Fibroblast of lung (primary cell): ENCODE results near the gene TRPC1. TPM values are rescaled to one million over a fixed set of nuclear protein-coding genes. Genes with fewer than 3 reads are reported as not detected.

Experiments
- DNase-seq, 2 donors: peaks; one replicate each; pipeline versions ENCODE4 v3.0.0 to v3.0.0-alpha.2; 2010; ENCODE audit warnings: low read depth in 2 of 2
- H2AFZ ChIP-seq: 2 replicates; pipeline ENCODE4 v1.5.1; 2012; ENCODE audit warnings: low read length, control low read depth, inconsistent platforms
- H3K27ac ChIP-seq: 2 replicates; pipeline ENCODE4 v1.5.1; 2011; ENCODE audit warnings: low read length, control low read depth; ENCODE audit not compliant: insufficient read depth
- H3K27me3 ChIP-seq: 2 replicates; pipeline ENCODE4 v1.5.1; 2011; ENCODE audit warnings: mild to moderate bottlenecking, low read length; ENCODE audit not compliant: control insufficient read depth, insufficient read depth
- H3K36me3 ChIP-seq: 2 replicates; pipeline ENCODE4 v1.5.1; 2011; ENCODE audit warnings: low read length; ENCODE audit not compliant: control insufficient read depth, insufficient read depth
- H3K4me1 ChIP-seq: 2 replicates; pipeline ENCODE4 v1.5.1; 2011; ENCODE audit warnings: low read length; ENCODE audit not compliant: control insufficient read depth, insufficient read depth; ENCODE audit errors: extremely low read depth
- H3K4me2 ChIP-seq: 2 replicates; pipeline ENCODE4 v1.5.1; 2011; ENCODE audit warnings: low read length, control low read depth; ENCODE audit not compliant: insufficient read depth; ENCODE audit errors: extremely low read depth
- H3K4me3 ChIP-seq, 4 experiments: fragments of 200-600 bp in 1 of 4; sonication (generic) in 1 of 4; replicated peaks in 1 of 4; 2 replicates each; pipeline ENCODE4 v1.5.1; 2011 to 2016; ENCODE audit warnings: low read length in 4 of 4, low read depth in 3 of 4, mild to moderate bottlenecking in 3 of 4, control low read depth in 2 of 4, inconsistent platforms in 1 of 4, mixed read lengths in 1 of 4; ENCODE audit not compliant: insufficient read depth in 1 of 4; ENCODE audit errors: control extremely low read depth in 1 of 4
- H3K79me2 ChIP-seq: 2 replicates; pipeline ENCODE4 v1.5.1; 2012; ENCODE audit warnings: mild to moderate bottlenecking, low read length, inconsistent platforms; ENCODE audit not compliant: control insufficient read depth, insufficient read depth
- H3K9ac ChIP-seq: 2 replicates; pipeline ENCODE4 v1.5.1; 2011; ENCODE audit warnings: mild to moderate bottlenecking, low read length, control low read depth; ENCODE audit not compliant: insufficient read depth
- H3K9me3 ChIP-seq: 2 replicates; pipeline ENCODE4 v1.5.1; 2012; ENCODE audit warnings: low read depth, low read length; ENCODE audit not compliant: control insufficient read depth, insufficient read depth
- H4K20me1 ChIP-seq: 2 replicates; pipeline ENCODE4 v1.5.1; 2011; ENCODE audit warnings: low read length; ENCODE audit not compliant: control insufficient read depth, insufficient read depth; ENCODE audit errors: extremely low read depth
- CTCF ChIP-seq, 2 donors: IDR thresholded peaks in 1 of 2; conservative IDR thresholded peaks in 1 of 2; 1 replicate in 1 of 2; 2 replicates in 1 of 2; pipeline ENCODE4 v1.5.1; 2011 to 2012; ENCODE audit warnings: low read length in 2 of 2, control low read depth in 1 of 2, inconsistent platforms in 1 of 2, low read depth in 1 of 2, mild to moderate bottlenecking in 1 of 2
- EZH2 ChIP-seq: IDR thresholded peaks from 2 replicates; pipeline ENCODE4 v1.5.1; 2012; ENCODE audit warnings: low read length, control low read depth, mild to moderate bottlenecking; ENCODE audit errors: missing control alignments
- polyA plus RNA-seq, 2 donors: library from polyadenylated mRNA; depleted of rRNA in 1 of 2; stranded (reverse) in 1 of 2; unstranded in 1 of 2; fragments of >200 nt; gene quantifications; 2 replicates each; pipeline ENCODE4 v1.2.1, GENCODE V29; 2011 to 2012; ENCODE audit warnings: missing spikeins in 1 of 2
- total RNA-seq: library from RNA; depleted of rRNA; stranded (reverse); fragments of >200 nt; gene quantifications from 2 replicates; pipeline ENCODE4 v1.2.1, GENCODE V29; 2014

TRPC1 gene
- total and polyA plus RNA-seq, 2 donors (not counting 1 experiment from before 2014, with no cell fraction given), result 13.0 to 43.1 TPM

GRCh38 chr3:142690613-142691012 lies 33.2 kb upstream of the TRPC1 start:
- H3K27ac ChIP-seq, result no peak overlapping the region
- no peaks in the 10 kb centered on the region for H3K4me1 ChIP-seq
- H3K9me3 ChIP-seq, result no peaks in the 10 kb centered on the region
- H3K4me3 ChIP-seq, result no peak overlapping the region
- no peaks in the 10 kb centered on the region for H3K79me2 ChIP-seq
- no peaks in the 10 kb centered on the region for H4K20me1 ChIP-seq
- no peaks in the 10 kb centered on the region for H3K36me3 ChIP-seq
- no peak overlapping the region for H3K4me2 ChIP-seq
- DNase-seq, result no peak
- H3K27me3 ChIP-seq, result no peaks in the 10 kb centered on the region
- H2AFZ ChIP-seq, result no peak overlapping the region
- no peak overlapping the region for H3K9ac ChIP-seq
- TF ChIP-seq EZH2 (no peak), CTCF (conservative IDR thresholded peaks at IDR 0.05 in 1 of 2, IDR thresholded peaks at IDR 0.05 in 1 of 2; ENCODE audit: low read depth in 1 of 2, low read length in 2 of 2) (no peak)

- no peaks in the 10 kb centered on the region for H3K4me1 ChIP-seq
- H3K9ac ChIP-seq, result no peak overlapping the region
- no peak overlapping the region for H2AFZ ChIP-seq
- no peaks in the 10 kb centered on the region for H3K9me3 ChIP-seq
- no peaks in the 10 kb centered on the region for H4K20me1 ChIP-seq
- no peaks in the 10 kb centered on the region for H3K36me3 ChIP-seq
- H3K79me2 ChIP-seq, result no peaks in the 10 kb centered on the region
- H3K27me3 ChIP-seq, result no peaks in the 10 kb centered on the region
- TF ChIP-seq CTCF (conservative IDR thresholded peaks at IDR 0.05 in 1 of 2, IDR thresholded peaks at IDR 0.05 in 1 of 2; ENCODE audit: low read depth in 1 of 2, low read length in 2 of 2) (no peak), EZH2 (no peak)
- no peak overlapping the region for H3K4me2 ChIP-seq
- no peak for DNase-seq
- H3K27ac ChIP-seq, result no peak overlapping the region
- no peak overlapping the region for H3K4me3 ChIP-seq
These were observed 32.3 kb upstream of the TRPC1 start for GRCh38 chr3:142691527-142691926.

GRCh38 chr3:142693136-142693853 lies 30.5 kb upstream of the TRPC1 start:
- no peak overlapping the region for H3K4me2 ChIP-seq
- no peak overlapping the region for H2AFZ ChIP-seq
- no peaks in the 10 kb centered on the region for H4K20me1 ChIP-seq
- H3K9me3 ChIP-seq, result no peaks in the 10 kb centered on the region
- H3K9ac ChIP-seq, result no peak overlapping the region
- no peak overlapping the region for H3K27ac ChIP-seq
- no peak overlapping the region for H3K4me3 ChIP-seq
- TF ChIP-seq EZH2, result no peak
- no peak for TF ChIP-seq CTCF (conservative IDR thresholded peaks at IDR 0.05 in 1 of 2, IDR thresholded peaks at IDR 0.05 in 1 of 2; ENCODE audit: low read depth in 1 of 2, low read length in 2 of 2)
- no peaks in the 10 kb centered on the region for H3K4me1 ChIP-seq
- no peaks in the 10 kb centered on the region for H3K27me3 ChIP-seq
- H3K79me2 ChIP-seq, result no peaks in the 10 kb centered on the region
- no peaks in the 10 kb centered on the region for H3K36me3 ChIP-seq
- no peak for DNase-seq
